Skeletal muscle cell (primary cell): ENCODE results near the gene RAB21.
"Not testable (repeated sequence)": the region's sequence is repeated elsewhere in the genome, so short reads cannot be mapped to it uniquely, and the experiment has no call there.

ENCODE experiments used
- DNase-seq: peaks from one replicate; pipeline ENCODE4 v3.0.0-alpha.2; 2010; ENCODE audit warnings: low read depth
- H3K4me3 ChIP-seq: 2 replicates; pipeline ENCODE4 v1.5.1; 2011; ENCODE audit warnings: low read depth, mild to moderate bottlenecking, control low read depth, low read length, moderate library complexity

Gene RAB21

GRCh38 chr12:71748081-71748850, 6.4 kb upstream of the RAB21 start:
- DNase-seq = no peak
- no peak overlapping the region for H3K4me3 ChIP-seq

- no peak overlapping the region for H3K4me3 ChIP-seq
- no peak for DNase-seq
Measured at GRCh38 chr12:71749666-71750065, 5.0 kb upstream of the RAB21 start.

GRCh38 chr12:71752891-71753290, 1.8 kb upstream of the RAB21 start:
- no peak for DNase-seq
- no peak overlapping the region for H3K4me3 ChIP-seq

DNA sequence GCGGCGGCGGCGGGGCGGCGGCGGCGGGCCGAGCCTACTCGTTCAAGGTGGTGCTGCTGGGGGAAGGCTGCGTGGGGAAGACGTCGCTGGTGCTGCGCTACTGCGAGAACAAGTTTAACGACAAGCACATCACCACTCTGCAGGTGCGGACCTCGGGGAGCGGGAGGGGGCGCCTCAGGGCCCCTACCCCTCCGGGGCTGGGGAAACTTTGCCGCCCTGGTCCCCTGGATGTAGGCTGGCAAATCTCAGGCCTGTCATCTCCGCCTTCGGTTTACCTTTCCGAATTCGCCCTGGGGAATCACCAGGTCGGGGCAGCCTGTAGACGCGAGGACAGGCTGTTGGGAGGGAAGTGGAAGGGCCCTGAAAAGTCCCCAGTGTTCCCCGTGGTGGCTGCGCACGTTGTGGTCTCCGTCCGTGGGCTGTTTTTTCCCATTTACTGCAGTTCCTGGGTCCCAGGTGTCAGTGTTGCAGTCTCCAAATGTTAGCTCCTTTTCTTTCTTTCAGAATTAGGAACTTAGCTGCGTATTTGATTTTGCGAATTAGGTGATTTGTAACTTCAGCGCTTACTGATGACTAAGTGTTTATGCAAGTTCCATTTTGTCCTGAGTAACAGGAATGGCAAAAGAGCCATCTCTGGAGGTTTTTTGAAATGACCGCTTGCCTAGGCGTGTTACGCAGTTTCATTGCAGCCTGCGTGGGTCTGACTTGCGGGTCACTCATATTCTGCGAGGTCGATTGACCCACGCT, 656 bp downstream of the RAB21 start:
- peak overlapping the region; percentile 98 for H3K4me3 ChIP-seq
- peak; percentile 30 for DNase-seq

GRCh38 chr12:71756054-71756690, 1.5 kb downstream of the RAB21 start:
- peak overlapping the region; percentile 98 for H3K4me3 ChIP-seq
- DNase-seq = no peak

DNA sequence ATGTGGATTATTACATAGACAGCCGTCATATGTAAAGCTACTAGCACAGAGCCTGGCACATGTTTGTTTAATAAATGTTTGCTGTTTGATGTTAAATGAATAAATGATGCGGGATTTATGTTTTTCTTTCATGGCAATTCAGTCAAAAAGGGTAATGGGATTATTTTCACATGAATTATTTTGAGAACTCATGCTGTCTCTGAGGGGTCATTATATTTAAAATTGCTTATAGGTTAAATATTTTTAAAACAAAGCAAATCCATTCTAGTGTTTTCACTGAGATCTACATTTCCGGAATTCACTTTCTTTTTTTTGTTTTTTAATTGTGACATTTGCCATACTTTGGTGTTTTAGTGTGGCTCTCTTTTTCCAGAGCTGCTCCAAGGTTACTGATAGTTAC, 5.3 kb downstream of the RAB21 start:
- no peak overlapping the region for H3K4me3 ChIP-seq
- DNase-seq = no peak

DNA sequence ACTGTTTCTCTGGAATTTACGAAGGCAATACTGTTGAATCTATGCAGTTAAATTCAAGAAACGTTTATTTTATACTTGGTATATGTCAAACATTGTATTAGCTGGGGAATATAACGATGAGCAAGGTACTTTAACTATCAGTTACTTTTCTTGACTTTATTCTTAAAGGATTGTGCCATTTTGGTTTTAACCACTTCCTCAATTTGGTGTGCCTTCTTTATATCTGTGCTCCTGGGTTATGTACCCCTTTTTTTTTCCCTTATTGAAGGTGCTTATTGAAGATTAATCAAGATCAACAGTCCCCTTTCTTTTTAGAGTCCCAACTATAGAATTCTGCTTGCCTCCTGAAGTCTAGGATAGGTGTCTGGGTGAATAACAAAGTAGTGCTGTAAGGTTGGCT, 5.8 kb downstream of the RAB21 start:
- H3K4me3 ChIP-seq = no peak overlapping the region

DNA sequence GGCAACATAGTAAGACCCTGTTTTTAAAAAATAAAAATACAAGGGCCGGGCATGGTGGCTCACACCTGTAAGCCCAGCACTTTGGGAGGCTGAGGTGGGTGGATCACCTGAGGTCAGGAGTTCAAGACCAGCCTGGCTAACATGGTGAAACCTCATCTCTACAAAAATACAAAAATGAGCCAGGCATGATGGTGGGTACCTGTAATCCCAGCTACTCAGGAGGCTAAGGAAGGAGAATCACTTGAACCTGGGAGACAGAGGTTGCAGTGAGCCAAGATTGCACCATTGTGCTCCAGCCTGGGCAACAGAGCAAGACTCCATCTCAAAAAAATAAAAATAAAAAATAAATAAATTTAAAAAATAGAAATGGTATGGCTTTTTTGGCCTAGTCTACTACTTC, 6.7 kb downstream of the RAB21 start:
- not testable (repeated sequence) for DNase-seq, H3K4me3 ChIP-seq

More for the DNA sequence above, 5.8 kb downstream of the RAB21 start:
- no peak for DNase-seq

DNA sequence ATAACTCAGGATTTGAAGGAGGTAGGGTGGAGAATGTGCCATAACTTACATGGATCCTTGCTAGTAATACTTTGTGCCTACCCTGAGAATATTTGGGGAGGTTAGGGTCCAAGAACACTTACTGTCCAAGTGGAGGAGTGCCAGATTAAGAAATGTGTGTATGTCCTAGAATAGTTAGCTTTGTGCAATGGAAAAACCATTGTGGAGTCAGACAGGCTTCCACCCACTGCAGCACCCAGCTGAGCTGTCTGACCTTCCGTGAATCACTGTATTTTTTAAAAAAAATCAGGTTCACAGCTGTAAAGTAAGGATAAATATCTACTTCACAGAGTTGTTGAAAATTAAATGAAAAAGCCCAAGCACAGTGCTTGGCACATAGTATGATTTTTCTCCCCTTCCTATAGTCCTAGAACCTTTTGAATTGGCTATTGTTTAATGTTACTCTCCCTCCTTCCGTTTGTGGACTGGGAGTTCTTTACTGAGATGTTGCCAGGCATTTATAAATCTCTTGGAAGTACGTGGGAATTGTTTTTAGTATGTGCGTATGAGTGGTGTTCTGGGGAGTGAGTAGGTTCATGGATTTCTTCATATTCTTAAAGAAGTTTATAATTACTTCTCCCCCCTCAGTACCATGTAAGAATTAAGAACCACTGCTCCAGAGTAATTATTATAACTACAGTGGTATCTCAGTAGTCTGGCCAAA, 9.2 kb downstream of the RAB21 start:
- H3K4me3 ChIP-seq = no peak overlapping the region
- peak; percentile 26 for DNase-seq

GRCh38 chr12:71764587-71765321, 10.1 kb downstream of the RAB21 start:
- no peak overlapping the region for H3K4me3 ChIP-seq
- no peak for DNase-seq

GRCh38 chr12:71766202-71766601, 11.5 kb downstream of the RAB21 start:
- no peak for DNase-seq
- no peak overlapping the region for H3K4me3 ChIP-seq

DNA sequence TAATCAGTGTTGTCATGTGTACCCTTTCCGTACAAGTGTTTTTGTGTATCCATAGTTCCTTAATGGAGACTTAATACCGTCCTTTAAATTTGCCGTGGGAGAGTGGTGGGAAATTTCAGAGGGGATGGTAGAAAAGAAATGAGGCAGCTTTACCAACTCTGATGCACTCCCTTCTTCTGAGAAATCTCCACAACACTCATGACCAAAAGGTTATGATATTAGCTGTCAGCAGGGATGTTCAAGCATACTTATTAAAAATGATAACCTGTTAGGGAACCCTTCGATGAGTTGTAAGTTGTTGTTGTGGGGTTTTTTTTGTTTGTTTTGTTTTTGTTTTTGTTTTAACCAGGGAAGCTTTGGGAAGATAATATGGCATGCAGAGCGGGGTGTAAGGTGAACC, 12.5 kb downstream of the RAB21 start:
- H3K4me3 ChIP-seq = no peak overlapping the region
- no peak for DNase-seq

DNA sequence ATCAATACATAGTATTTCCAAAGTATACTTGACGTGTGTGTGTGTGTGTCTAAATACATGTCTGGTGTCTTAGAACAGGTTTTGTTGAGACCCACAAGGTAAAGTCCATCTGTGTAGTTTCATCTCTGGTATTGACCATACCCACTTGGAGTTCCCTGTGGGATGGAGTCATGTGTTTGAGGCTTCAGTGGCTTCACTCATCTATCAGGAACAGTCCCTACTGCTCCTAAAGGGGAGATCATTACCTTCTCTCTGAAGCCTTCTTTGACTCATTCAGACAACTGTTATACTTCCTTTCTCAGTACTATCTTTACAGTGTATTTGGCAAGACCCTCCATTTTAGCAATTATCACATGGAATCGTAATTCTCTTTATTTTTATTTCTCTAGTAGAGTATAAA, 14.2 kb downstream of the RAB21 start:
- no peak for DNase-seq
- no peak overlapping the region for H3K4me3 ChIP-seq

DNA sequence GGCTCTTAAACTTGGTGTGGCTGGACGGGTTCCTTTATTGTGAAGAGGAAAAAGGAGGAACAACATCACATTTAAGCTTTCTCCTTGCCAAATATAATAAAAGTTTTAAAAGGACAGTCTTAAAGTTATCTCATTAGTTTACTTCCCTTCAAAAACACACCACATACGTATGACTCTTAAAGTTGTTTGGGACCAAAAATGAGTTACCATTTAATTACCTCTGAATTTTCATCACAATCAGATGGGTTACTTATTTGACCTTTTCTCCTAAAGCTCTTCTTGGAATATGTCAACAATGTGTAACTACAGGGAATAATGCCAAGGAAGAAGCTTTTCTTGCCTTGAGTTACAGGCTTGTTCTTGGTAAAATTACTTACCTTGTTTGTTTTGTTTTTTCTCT, 16.4 kb downstream of the RAB21 start:
- no peak overlapping the region for H3K4me3 ChIP-seq
- DNase-seq = no peak

GRCh38 chr12:71772735-71773134, 18.1 kb downstream of the RAB21 start:
- no peak overlapping the region for H3K4me3 ChIP-seq
- no peak for DNase-seq

DNA sequence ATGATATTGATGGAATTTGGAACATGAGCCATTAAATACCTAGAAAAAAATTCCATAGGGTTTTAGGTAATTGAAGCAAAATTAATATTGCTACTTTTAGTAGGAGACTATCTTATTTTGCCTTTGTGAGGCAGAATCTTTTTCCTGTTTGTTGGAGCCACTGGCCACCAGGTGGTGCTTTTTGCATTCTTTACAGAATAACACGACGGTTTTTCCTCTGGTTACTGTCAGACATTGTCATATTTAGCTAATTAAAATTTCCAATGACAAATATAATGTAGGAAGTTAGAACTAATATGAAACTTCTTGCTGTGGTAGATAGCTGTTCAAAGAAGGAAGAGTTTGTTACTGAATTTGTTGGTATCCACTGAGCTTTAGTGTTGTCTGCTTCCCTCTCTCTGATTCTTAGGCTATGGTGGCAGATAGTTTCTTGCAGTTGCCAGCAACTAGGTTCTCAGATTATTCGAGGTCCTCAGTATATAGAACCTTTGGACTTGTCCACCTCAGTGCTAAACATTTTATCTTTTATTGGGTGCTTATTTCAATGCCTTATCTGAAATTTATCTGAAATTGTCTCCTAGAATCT, 25.7 kb downstream of the RAB21 start:
- no peak overlapping the region for H3K4me3 ChIP-seq
- no peak for DNase-seq

DNA sequence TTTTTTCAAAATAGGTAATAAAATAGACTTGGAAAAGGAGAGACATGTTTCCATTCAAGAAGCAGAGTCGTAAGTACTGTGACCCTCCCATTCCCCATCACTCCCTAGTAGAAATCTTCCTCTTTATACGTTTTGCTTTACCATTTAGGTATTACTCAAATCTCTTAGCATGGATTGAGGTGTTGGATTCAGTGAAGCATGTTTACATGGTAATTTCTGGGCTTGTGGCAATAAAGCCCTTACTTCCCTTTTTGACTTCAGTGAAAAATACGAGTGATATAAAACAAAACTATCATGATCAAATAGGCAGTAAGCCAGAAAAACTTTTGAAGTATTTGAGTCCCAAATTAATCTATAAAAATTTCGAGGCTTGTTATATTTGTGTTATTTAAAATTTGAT, 27.4 kb downstream of the RAB21 start:
- no peak for DNase-seq
- H3K4me3 ChIP-seq = no peak overlapping the region

DNA sequence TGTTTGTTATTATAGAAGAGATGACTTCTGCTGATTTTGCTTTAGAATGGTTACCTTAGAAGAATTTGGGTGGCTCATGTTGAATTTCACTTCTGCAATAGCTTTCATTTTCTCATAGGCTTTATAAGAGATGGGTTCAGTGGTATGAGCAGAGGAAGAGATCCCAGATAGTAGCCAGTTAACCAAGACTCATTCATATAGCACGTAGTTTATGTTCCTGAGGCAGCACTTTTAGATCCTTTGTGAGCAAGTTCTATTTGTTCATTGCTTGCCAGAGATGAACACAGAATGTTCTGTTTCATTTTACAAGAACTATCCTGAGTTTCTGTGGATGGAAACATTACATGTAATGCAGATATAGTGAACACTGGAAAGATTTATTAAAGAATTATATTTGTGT, 32.2 kb downstream of the RAB21 start:
- H3K4me3 ChIP-seq = no peak overlapping the region
- DNase-seq = no peak

DNA sequence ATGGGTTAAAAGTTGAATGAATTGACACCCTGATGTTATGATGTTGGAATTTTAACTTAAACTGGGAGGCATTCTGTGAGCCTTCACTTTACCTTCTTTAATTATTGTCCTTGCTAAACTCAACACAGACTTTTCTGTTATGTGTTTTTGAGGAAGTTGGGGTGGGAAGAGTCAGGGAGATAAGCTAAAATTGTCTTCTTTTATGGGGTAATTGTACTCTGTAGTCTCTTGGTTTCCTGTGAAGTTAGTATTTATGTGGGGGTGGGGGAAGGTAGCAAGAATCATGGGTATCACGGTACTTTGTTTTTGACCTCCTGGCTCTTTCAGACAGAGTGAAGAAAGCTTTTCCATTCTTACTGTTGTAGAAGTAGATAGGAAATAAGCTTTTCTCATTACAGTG, 32.9 kb downstream of the RAB21 start:
- H3K4me3 ChIP-seq = no peak overlapping the region
- no peak for DNase-seq
